ENCODE measurements around the gene SNX25. TPM values are rescaled to one million over a fixed set of nuclear protein-coding genes. Genes with fewer than 3 reads are reported as not detected.

The SNX25 gene
- polyA plus RNA-seq, 1 donor from 2014 or later, result 6.4 TPM

DNA sequence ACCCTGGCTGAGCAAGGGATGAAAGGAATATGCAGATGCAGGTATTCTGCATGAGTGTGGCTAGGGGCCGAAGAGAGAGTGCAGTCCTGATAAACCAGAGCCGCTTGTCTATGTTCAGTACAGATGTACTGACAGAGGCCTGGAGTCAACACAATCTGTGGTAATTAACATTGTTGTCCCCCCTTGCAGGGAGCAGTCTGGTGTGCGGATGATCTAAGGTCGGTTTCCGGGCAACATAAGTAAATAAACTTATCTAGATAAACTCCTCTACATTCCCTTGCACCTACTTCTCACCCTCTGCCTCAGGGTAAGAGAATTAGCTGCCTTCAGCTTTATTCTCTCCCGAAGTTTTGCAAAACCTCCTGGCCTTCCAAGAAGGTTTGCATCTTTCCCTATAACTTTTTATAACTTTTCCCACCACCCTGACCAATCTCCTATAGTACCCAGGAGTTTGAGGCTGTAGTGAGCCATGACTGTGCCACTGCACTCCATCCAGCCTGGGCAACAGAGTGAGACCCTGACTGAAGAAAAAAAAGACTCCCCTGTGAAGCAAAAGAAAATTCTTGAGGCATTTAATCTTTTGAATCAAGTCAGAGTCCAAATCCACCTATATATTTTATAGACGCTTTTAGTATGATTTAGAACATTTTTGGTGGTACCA lies 26.6 kb downstream of the SNX25 start:
- Histone ChIP-seq H2AFZ (ENCODE audit: low read depth, low read length) (no peak overlapping the region), H3F3A (ENCODE audit: insufficient read depth, low read length, poor library complexity, severe bottlenecking) (no peaks in the 10 kb centered on the region), H3K27me3 (ENCODE audit: insufficient read depth, low read depth, low read length) (no peaks in the 10 kb centered on the region), H3K36me3 (ENCODE audit: insufficient read depth, low read length) (no peaks in the 10 kb centered on the region), H3K9me2 (ENCODE audit: insufficient read depth, low read length) (no peaks in the 10 kb centered on the region), H3K27ac (ENCODE audit: low read length) (no peak overlapping the region), H3K79me2 (replicated peaks; ENCODE audit: insufficient read depth, low read length) (no peaks in the 10 kb centered on the region), H3K4me3 (ENCODE audit: low read length) (no peak overlapping the region), H3K4me2 (ENCODE audit: low read length) (no peak overlapping the region), H4K20me1 (ENCODE audit: insufficient read depth) (no peaks in the 10 kb centered on the region), H3K9me3 (ENCODE audit: low read length) (no peaks in the 10 kb centered on the region), H3K9ac (ENCODE audit: low read length) (no peak overlapping the region)
- TF ChIP-seq TAF1 (IDR thresholded peaks at IDR 0.05; ENCODE audit: low read depth) (no peak), EZH2 (IDR thresholded peaks at IDR 0.05; ENCODE audit: borderline replicate concordance, insufficient read depth, low read length, poor library complexity, severe bottlenecking) (no peak), MXI1 (conservative IDR thresholded peaks at IDR 0.05; ENCODE audit: poor library complexity, severe bottlenecking) (no peak), POLR2AphosphoS5 (IDR thresholded peaks at IDR 0.05) (no peak), RAD21 (conservative IDR thresholded peaks at IDR 0.05) (no peak), EP300 (conservative IDR thresholded peaks at IDR 0.05; ENCODE audit: poor library complexity, severe bottlenecking) (no peak), SMC3 (conservative IDR thresholded peaks at IDR 0.05; ENCODE audit: poor library complexity) (no peak)
- TF ChIP-seq, protein P1, sequence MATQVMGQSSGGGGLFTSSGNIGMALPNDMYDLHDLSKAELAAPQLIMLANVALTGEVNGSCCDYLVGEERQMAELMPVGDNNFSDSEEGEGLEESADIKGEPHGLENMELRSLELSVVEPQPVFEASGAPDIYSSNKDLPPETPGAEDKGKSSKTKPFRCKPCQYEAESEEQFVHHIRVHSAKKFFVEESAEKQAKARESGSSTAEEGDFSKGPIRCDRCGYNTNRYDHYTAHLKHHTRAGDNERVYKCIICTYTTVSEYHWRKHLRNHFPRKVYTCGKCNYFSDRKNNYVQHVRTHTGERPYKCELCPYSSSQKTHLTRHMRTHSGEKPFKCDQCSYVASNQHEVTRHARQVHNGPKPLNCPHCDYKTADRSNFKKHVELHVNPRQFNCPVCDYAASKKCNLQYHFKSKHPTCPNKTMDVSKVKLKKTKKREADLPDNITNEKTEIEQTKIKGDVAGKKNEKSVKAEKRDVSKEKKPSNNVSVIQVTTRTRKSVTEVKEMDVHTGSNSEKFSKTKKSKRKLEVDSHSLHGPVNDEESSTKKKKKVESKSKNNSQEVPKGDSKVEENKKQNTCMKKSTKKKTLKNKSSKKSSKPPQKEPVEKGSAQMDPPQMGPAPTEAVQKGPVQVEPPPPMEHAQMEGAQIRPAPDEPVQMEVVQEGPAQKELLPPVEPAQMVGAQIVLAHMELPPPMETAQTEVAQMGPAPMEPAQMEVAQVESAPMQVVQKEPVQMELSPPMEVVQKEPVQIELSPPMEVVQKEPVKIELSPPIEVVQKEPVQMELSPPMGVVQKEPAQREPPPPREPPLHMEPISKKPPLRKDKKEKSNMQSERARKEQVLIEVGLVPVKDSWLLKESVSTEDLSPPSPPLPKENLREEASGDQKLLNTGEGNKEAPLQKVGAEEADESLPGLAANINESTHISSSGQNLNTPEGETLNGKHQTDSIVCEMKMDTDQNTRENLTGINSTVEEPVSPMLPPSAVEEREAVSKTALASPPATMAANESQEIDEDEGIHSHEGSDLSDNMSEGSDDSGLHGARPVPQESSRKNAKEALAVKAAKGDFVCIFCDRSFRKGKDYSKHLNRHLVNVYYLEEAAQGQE (IDR thresholded peaks at IDR 0.05; ENCODE audit: borderline replicate concordance), result no peak
- TF ChIP-seq, protein P2, sequence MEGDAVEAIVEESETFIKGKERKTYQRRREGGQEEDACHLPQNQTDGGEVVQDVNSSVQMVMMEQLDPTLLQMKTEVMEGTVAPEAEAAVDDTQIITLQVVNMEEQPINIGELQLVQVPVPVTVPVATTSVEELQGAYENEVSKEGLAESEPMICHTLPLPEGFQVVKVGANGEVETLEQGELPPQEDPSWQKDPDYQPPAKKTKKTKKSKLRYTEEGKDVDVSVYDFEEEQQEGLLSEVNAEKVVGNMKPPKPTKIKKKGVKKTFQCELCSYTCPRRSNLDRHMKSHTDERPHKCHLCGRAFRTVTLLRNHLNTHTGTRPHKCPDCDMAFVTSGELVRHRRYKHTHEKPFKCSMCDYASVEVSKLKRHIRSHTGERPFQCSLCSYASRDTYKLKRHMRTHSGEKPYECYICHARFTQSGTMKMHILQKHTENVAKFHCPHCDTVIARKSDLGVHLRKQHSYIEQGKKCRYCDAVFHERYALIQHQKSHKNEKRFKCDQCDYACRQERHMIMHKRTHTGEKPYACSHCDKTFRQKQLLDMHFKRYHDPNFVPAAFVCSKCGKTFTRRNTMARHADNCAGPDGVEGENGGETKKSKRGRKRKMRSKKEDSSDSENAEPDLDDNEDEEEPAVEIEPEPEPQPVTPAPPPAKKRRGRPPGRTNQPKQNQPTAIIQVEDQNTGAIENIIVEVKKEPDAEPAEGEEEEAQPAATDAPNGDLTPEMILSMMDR (IDR thresholded peaks at IDR 0.05; ENCODE audit: poor library complexity, severe bottlenecking), result no peak

DNA sequence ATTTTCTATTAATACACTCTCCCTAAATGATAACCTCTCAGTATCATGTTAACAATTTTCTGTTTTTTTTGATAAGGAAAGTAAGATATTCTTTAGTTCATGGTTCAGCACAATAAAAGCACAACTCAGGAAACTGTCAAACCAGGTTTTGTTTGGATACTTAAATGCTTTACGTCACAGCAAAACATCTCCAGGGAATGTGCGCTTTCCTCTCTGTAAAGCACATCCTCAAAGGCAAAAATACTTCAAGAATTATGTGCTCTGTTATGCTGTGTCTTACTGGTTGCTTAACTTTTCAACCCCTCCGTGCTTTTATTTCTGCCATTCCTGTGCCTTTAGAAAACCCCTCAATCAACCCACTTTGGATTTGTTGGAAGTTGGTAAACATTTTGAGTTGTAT lies 27.8 kb downstream of the SNX25 start:
- no peaks in the 10 kb centered on the region for H3K79me2 ChIP-seq (replicated peaks; ENCODE audit: insufficient read depth, low read length)
- no peak overlapping the region for H3K27ac ChIP-seq (ENCODE audit: low read length)
- H3K9me2 ChIP-seq (ENCODE audit: insufficient read depth, low read length), result no peaks in the 10 kb centered on the region
- H4K20me1 ChIP-seq (ENCODE audit: insufficient read depth), result no peaks in the 10 kb centered on the region
- H2AFZ ChIP-seq (ENCODE audit: low read depth, low read length), result no peak overlapping the region
- H3K9ac ChIP-seq (ENCODE audit: low read length), result no peak overlapping the region
- H3F3A ChIP-seq (ENCODE audit: insufficient read depth, low read length, poor library complexity, severe bottlenecking), result no peaks in the 10 kb centered on the region
- H3K4me3 ChIP-seq (ENCODE audit: low read length), result no peak overlapping the region
- no peak overlapping the region for H3K4me2 ChIP-seq (ENCODE audit: low read length)
- TF ChIP-seq RAD21 (conservative IDR thresholded peaks at IDR 0.05) (no peak), MXI1 (conservative IDR thresholded peaks at IDR 0.05; ENCODE audit: poor library complexity, severe bottlenecking) (no peak), EZH2 (IDR thresholded peaks at IDR 0.05; ENCODE audit: borderline replicate concordance, insufficient read depth, low read length, poor library complexity, severe bottlenecking) (no peak), EP300 (conservative IDR thresholded peaks at IDR 0.05; ENCODE audit: poor library complexity, severe bottlenecking) (no peak)
- TF ChIP-seq, protein P2 (IDR thresholded peaks at IDR 0.05; ENCODE audit: poor library complexity, severe bottlenecking), result no peak
- no peaks in the 10 kb centered on the region for H3K27me3 ChIP-seq (ENCODE audit: insufficient read depth, low read depth, low read length)
- no peaks in the 10 kb centered on the region for H3K36me3 ChIP-seq (ENCODE audit: insufficient read depth, low read length)
- no peaks in the 10 kb centered on the region for H3K9me3 ChIP-seq (ENCODE audit: low read length)

All from neural cell (in vitro differentiated cells).